Subcutaneous abdominal adipose tissue (tissue), 5 donors: ENCODE data around the gene SOX5.

Experiments
- H3K27ac ChIP-seq: one replicate; pipeline ENCODE4 v1.7.0; 2013; ENCODE audit warnings: low read depth, mild to moderate bottlenecking, inconsistent platforms, low read length, moderate library complexity
- H3K27me3 ChIP-seq, 5 donors: one replicate each; pipeline ENCODE4 v1.7.0; 2013; ENCODE audit warnings: low read length in 5 of 5, inconsistent platforms in 1 of 5; ENCODE audit not compliant: control insufficient read depth in 5 of 5, insufficient read depth in 4 of 5
- H3K36me3 ChIP-seq, 5 donors: one replicate each; pipeline ENCODE4 v1.7.0; 2013; ENCODE audit warnings: low read length in 5 of 5; ENCODE audit not compliant: control insufficient read depth in 5 of 5, insufficient read depth in 5 of 5
- H3K4me1 ChIP-seq, 5 donors: one replicate each; pipeline ENCODE4 v1.7.0; 2013; ENCODE audit warnings: low read length in 5 of 5, mild to moderate bottlenecking in 3 of 5, moderate library complexity in 1 of 5; ENCODE audit not compliant: control insufficient read depth in 5 of 5, insufficient read depth in 5 of 5
- H3K4me3 ChIP-seq, 5 donors: one replicate each; pipeline ENCODE4 v1.7.0; 2013; ENCODE audit warnings: low read length in 5 of 5, low read depth in 1 of 5
- H3K9ac ChIP-seq, 5 donors: one replicate each; pipeline ENCODE4 v1.7.0; 2013; ENCODE audit warnings: low read length in 5 of 5, mild to moderate bottlenecking in 4 of 5, moderate library complexity in 3 of 5
- H3K9me3 ChIP-seq, 5 donors: one replicate each; pipeline ENCODE4 v1.7.0; 2013; ENCODE audit warnings: low read length in 5 of 5; ENCODE audit not compliant: control insufficient read depth in 5 of 5
- donor health status: healthy.
- donor health status: healthy.
- donor health status: healthy.
- donor health status: healthy.
- donor health status: healthy.

The SOX5 gene

GRCh38 chr12:23655884-23656283 is 293.6 kb downstream of the SOX5 start:
- H3K9me3 ChIP-seq = no peaks in the 10 kb centered on the region
- no peak overlapping the region for H3K4me3 ChIP-seq
- H3K4me1 ChIP-seq = no peaks in the 10 kb centered on the region
- no peak overlapping the region for H3K9ac ChIP-seq
- H3K27ac ChIP-seq = no peak overlapping the region
- no peaks in the 10 kb centered on the region for H3K36me3 ChIP-seq
- no peaks in the 10 kb centered on the region for H3K27me3 ChIP-seq

- Histone ChIP-seq H3K4me3 (no peak overlapping the region), H3K4me1 (no peaks in the 10 kb centered on the region), H3K36me3 (no peaks in the 10 kb centered on the region), H3K27ac (no peak overlapping the region), H3K9ac (no peak overlapping the region), H3K27me3 (no peaks in the 10 kb centered on the region), H3K9me3 (no peaks in the 10 kb centered on the region)
Observed at GRCh38 chr12:23655112-23655511, 294.4 kb downstream of the SOX5 start.

- peaks cover 2 to 17% (median 8%) of the 10 kb centered on the region in 5 donors for H3K9me3 ChIP-seq
- H3K36me3 ChIP-seq = peaks cover 0 to 12% (median 0%) of the 10 kb centered on the region in 5 donors
- no peaks in the 10 kb centered on the region for H3K4me1 ChIP-seq
- H3K27ac ChIP-seq = no peak overlapping the region
- no peak overlapping the region for H3K9ac ChIP-seq
- no peaks in the 10 kb centered on the region for H3K27me3 ChIP-seq
- H3K4me3 ChIP-seq = no peak overlapping the region
Observed at GRCh38 chr12:23648546-23648945, 300.9 kb downstream of the SOX5 start.

GRCh38 chr12:23640754-23641153 is 308.7 kb downstream of the SOX5 start:
- no peaks in the 10 kb centered on the region for H3K4me1 ChIP-seq
- no peak overlapping the region for H3K27ac ChIP-seq
- no peak overlapping the region for H3K9ac ChIP-seq
- H3K27me3 ChIP-seq = no peaks in the 10 kb centered on the region
- H3K36me3 ChIP-seq = peaks cover 5 to 19% (median 7%) of the 10 kb centered on the region in 5 donors
- no peak overlapping the region for H3K4me3 ChIP-seq
- no peaks in the 10 kb centered on the region for H3K9me3 ChIP-seq

GRCh38 chr12:23634344-23634743 is 315.1 kb downstream of the SOX5 start:
- H3K9ac ChIP-seq = no peak overlapping the region
- H3K27ac ChIP-seq = no peak overlapping the region
- H3K36me3 ChIP-seq = peaks cover 5 to 12% (median 7%) of the 10 kb centered on the region in 5 donors
- no peak overlapping the region for H3K4me3 ChIP-seq
- H3K27me3 ChIP-seq = no peaks in the 10 kb centered on the region
- no peaks in the 10 kb centered on the region for H3K4me1 ChIP-seq
- no peaks in the 10 kb centered on the region for H3K9me3 ChIP-seq

- no peaks in the 10 kb centered on the region for H3K9me3 ChIP-seq
Observed at GRCh38 chr12:23631786-23632377, 317.6 kb downstream of the SOX5 start.

GRCh38 chr12:23630524-23630923 is 318.9 kb downstream of the SOX5 start:
- H3K27ac ChIP-seq = no peak overlapping the region
- H3K9me3 ChIP-seq = no peaks in the 10 kb centered on the region
- peaks cover 0 to 4% (median 0%) of the 10 kb centered on the region in 5 donors for H3K36me3 ChIP-seq
- no peak overlapping the region for H3K9ac ChIP-seq
- H3K4me1 ChIP-seq = no peaks in the 10 kb centered on the region
- H3K27me3 ChIP-seq = no peaks in the 10 kb centered on the region
- no peak overlapping the region for H3K4me3 ChIP-seq

More at GRCh38 chr12:23631786-23632377, 317.6 kb downstream of the SOX5 start:
- H3K4me3 ChIP-seq = no peak overlapping the region
- H3K36me3 ChIP-seq = peaks cover 0 to 4% (median 0%) of the 10 kb centered on the region in 5 donors
- H3K27me3 ChIP-seq = no peaks in the 10 kb centered on the region
- no peaks in the 10 kb centered on the region for H3K4me1 ChIP-seq
- no peak overlapping the region for H3K9ac ChIP-seq
- H3K27ac ChIP-seq = no peak overlapping the region

- H3K9me3 ChIP-seq = no peaks in the 10 kb centered on the region
- no peaks in the 10 kb centered on the region for H3K27me3 ChIP-seq
- H3K4me3 ChIP-seq = no peak overlapping the region
- no peaks in the 10 kb centered on the region for H3K4me1 ChIP-seq
- no peak overlapping the region for H3K9ac ChIP-seq
- peaks cover 0 to 4% (median 0%) of the 10 kb centered on the region in 5 donors for H3K36me3 ChIP-seq
- no peak overlapping the region for H3K27ac ChIP-seq
Observed at GRCh38 chr12:23628806-23629205, 320.7 kb downstream of the SOX5 start.

- Histone ChIP-seq H3K9me3 (no peaks in the 10 kb centered on the region), H3K27me3 (no peaks in the 10 kb centered on the region), H3K36me3 (peaks cover 0 to 3% (median 0%) of the 10 kb centered on the region in 5 donors), H3K4me3 (no peak overlapping the region), H3K9ac (no peak overlapping the region), H3K27ac (no peak overlapping the region), H3K4me1 (no peaks in the 10 kb centered on the region)
Observed at GRCh38 chr12:23626791-23627190, 322.7 kb downstream of the SOX5 start.

GRCh38 chr12:23621900-23622299 is 327.6 kb downstream of the SOX5 start:
- Histone ChIP-seq H3K36me3 (no peaks in the 10 kb centered on the region), H3K9me3 (no peaks in the 10 kb centered on the region), H3K4me3 (no peak overlapping the region), H3K4me1 (no peaks in the 10 kb centered on the region), H3K9ac (no peak overlapping the region), H3K27ac (no peak overlapping the region), H3K27me3 (no peaks in the 10 kb centered on the region)
